Measurements from ENCODE around the gene PTBP1.
A peak's percentile ranks its signal among the peaks of the same experiment; 100 is the strongest.

The PTBP1 gene

GRCh38 chr19:782878-783668 is 14.2 kb upstream of the PTBP1 start:
- no peak for TF ChIP-seq CTCF (conservative IDR thresholded peaks at IDR 0.05; ENCODE audit: low read length)

GRCh38 chr19:784541-784940 is 12.7 kb upstream of the PTBP1 start:
- no peak for DNase-seq (ENCODE audit: low read depth)
- H3K4me3 ChIP-seq (ENCODE audit: low read length), result no peak overlapping the region
- TF ChIP-seq CTCF (conservative IDR thresholded peaks at IDR 0.05; ENCODE audit: low read length), result no peak

More at GRCh38 chr19:782878-783668, 14.2 kb upstream of the PTBP1 start:
- H3K4me3 ChIP-seq (ENCODE audit: low read length), result peak overlapping the region; percentile 39
- no peak for DNase-seq (ENCODE audit: low read depth)

DNA sequence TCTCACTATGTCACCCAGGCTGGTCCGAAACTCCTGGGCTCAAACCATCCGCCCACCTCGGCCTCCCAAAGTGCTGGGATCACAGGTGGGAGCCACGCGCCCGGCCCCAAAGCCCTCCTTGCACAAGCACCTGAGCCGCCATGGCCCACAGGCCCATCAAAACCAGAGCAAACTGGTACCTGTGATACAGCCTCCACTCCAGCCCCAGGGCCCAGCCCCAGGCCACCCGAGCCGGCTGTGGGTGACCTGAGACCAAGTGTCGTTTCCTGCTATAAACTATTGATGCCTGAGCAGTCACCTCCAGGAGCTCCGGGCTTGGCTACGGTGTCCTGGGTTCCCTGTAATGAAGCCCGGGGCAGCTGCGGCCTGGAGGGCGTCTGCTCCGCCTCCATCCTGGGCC is 9.7 kb upstream of the PTBP1 start:
- H3K4me3 ChIP-seq (ENCODE audit: low read length), result no peak overlapping the region
- TF ChIP-seq CTCF (conservative IDR thresholded peaks at IDR 0.05; ENCODE audit: low read length), result no peak
- no peak for DNase-seq (ENCODE audit: low read depth)

- no peak for DNase-seq (ENCODE audit: low read depth)
- no peak overlapping the region for H3K4me3 ChIP-seq (ENCODE audit: low read length)
- TF ChIP-seq CTCF (conservative IDR thresholded peaks at IDR 0.05; ENCODE audit: low read length), result no peak
These were observed 8.6 kb upstream of the PTBP1 start for GRCh38 chr19:788686-788982.

- peak; percentile 54 for DNase-seq (ENCODE audit: low read depth)
- no peak overlapping the region; the same call in 1 of the 2 replicates for H3K4me3 ChIP-seq (ENCODE audit: low read length)
- no peak for TF ChIP-seq CTCF (conservative IDR thresholded peaks at IDR 0.05; ENCODE audit: low read length)
These were observed 8.1 kb upstream of the PTBP1 start for GRCh38 chr19:788983-789700.

GRCh38 chr19:789701-790060 is 7.6 kb upstream of the PTBP1 start:
- H3K4me3 ChIP-seq (ENCODE audit: low read length), result no peak overlapping the region

More at GRCh38 chr19:789701-790060, 7.6 kb upstream of the PTBP1 start:
- DNase-seq (ENCODE audit: low read depth), result peak; percentile 35
- no peak for TF ChIP-seq CTCF (conservative IDR thresholded peaks at IDR 0.05; ENCODE audit: low read length)
